SK-N-SH (cell line): ENCODE measurements around the gene SNRNP27.

Source experiments
- FOXM1 ChIP-seq: IDR thresholded peaks from 2 replicates; pipeline ENCODE4 v1.4.0; 2012; ENCODE audit warnings: low read depth, mild to moderate bottlenecking
- GATA2 ChIP-seq: sonication (generic); formaldehyde crosslinking; IDR thresholded peaks from 2 replicates; pipeline ENCODE4 v1.5.0; 2020; ENCODE audit warnings: mild to moderate bottlenecking, missing genetic modification reagents
- MXI1 ChIP-seq: IDR thresholded peaks from 2 replicates; pipeline ENCODE4 v1.6.1; 2012; ENCODE audit warnings: mild to moderate bottlenecking, low read depth, low read length, improper control_type of control experiment
- PBX3 ChIP-seq: IDR thresholded peaks from 2 replicates; pipeline ENCODE4; 2012
- TAF1 ChIP-seq: IDR thresholded peaks from 2 replicates; pipeline ENCODE4 v1.6.1; 2012; ENCODE audit warnings: low read depth, mild to moderate bottlenecking, low read length, moderate library complexity, borderline replicate concordance
- YY1 ChIP-seq: IDR thresholded peaks from 2 replicates; pipeline ENCODE4 v1.4.0; 2012; ENCODE audit warnings: low read depth, mild to moderate bottlenecking
- ZBTB33 ChIP-seq: IDR thresholded peaks from 2 replicates; pipeline ENCODE4 v1.4.0; 2012; ENCODE audit warnings: low read depth, borderline replicate concordance
- TF ChIP-seq, protein P1 (sequence below): fragments of 200-600 bp; sonication (generic); IDR thresholded peaks from 2 replicates; pipeline ENCODE4 v1.6.1; 2017; ENCODE audit warnings: antibody characterized with exemption, mild to moderate bottlenecking, moderate library complexity
- TF ChIP-seq, protein P2 (sequence below): IDR thresholded peaks from 2 replicates; pipeline ENCODE4 v1.4.0; 2012; ENCODE audit warnings: low read depth, borderline replicate concordance
- TF ChIP-seq, protein P3 (sequence below): IDR thresholded peaks from 2 replicates; pipeline ENCODE4 v1.4.0; 2012; ENCODE audit warnings: low read depth

GRCh38 chr2:69888451-69888850, 5.3 kb upstream of the SNRNP27 start:
- TF ChIP-seq, protein P1, sequence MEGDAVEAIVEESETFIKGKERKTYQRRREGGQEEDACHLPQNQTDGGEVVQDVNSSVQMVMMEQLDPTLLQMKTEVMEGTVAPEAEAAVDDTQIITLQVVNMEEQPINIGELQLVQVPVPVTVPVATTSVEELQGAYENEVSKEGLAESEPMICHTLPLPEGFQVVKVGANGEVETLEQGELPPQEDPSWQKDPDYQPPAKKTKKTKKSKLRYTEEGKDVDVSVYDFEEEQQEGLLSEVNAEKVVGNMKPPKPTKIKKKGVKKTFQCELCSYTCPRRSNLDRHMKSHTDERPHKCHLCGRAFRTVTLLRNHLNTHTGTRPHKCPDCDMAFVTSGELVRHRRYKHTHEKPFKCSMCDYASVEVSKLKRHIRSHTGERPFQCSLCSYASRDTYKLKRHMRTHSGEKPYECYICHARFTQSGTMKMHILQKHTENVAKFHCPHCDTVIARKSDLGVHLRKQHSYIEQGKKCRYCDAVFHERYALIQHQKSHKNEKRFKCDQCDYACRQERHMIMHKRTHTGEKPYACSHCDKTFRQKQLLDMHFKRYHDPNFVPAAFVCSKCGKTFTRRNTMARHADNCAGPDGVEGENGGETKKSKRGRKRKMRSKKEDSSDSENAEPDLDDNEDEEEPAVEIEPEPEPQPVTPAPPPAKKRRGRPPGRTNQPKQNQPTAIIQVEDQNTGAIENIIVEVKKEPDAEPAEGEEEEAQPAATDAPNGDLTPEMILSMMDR, result no peak
- TF ChIP-seq YY1 (no peak), ZBTB33 (no peak), FOXM1 (no peak), TAF1 (no peak), GATA2 (CRISPR knock-in tag) (no peak), PBX3 (no peak), MXI1 (no peak)
- TF ChIP-seq, protein P2, sequence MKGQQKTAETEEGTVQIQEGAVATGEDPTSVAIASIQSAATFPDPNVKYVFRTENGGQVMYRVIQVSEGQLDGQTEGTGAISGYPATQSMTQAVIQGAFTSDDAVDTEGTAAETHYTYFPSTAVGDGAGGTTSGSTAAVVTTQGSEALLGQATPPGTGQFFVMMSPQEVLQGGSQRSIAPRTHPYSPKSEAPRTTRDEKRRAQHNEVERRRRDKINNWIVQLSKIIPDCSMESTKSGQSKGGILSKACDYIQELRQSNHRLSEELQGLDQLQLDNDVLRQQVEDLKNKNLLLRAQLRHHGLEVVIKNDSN, result no peak
- TF ChIP-seq, protein P3, sequence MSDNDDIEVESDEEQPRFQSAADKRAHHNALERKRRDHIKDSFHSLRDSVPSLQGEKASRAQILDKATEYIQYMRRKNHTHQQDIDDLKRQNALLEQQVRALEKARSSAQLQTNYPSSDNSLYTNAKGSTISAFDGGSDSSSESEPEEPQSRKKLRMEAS, result no peak
